ENCODE results near the gene KIAA1217. TPM values are rescaled to one million over a fixed set of nuclear protein-coding genes. Genes with fewer than 3 reads are reported as not detected.

The KIAA1217 gene
- polyA plus RNA-seq, 2 of the 4 experiments (the other 2 are of a cell fraction) = 1.5 to 2.7 TPM

DNA sequence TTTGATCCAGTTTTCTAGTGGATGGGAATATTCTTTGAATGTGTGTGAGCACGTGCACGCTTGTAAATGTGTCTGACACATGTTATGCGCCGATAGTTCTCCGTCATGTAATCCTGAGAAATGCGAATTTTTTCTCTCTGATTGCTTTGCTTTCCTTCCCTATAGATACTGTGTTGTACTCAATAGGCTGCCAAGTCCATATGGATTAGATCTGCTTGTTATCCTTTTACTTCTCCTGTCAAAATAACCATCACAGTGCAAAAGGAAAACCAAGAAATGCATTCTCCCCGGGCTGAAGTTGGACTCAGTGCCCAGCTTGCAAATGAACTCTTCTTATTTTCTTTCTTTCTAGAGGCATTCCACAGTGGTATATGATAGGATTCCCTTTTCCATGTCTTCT is 131.9 kb downstream of the KIAA1217 start:
- WGBS (ENCODE audit: missing lambda C conversion rate) = 56% methylated on average over 7 of the region's 7 CpGs
- Histone ChIP-seq H3K9me3 (no peaks in the 10 kb centered on the region), H3K27ac (no peak overlapping the region), H3K4me1 (no peaks in the 10 kb centered on the region), H3K4me2 (no peak overlapping the region), H3K4me3 (no peak overlapping the region)
- ChIA-PET CTCF (no interaction called here), POLR2A (no interaction called here)
- DNase-seq (ENCODE audit: low read depth in 1 of 2, low spot score in 1 of 2) (no peak), FAIRE-seq (no peak), ATAC-seq (no peak)
- no peak for TF ChIP-seq EHF (CRISPR knock-in tag; IDR thresholded peaks at IDR 0.05)
- no peak for TF ChIP-seq HEYL (CRISPR knock-in tag; IDR thresholded peaks at IDR 0.05)
- no peak for TF ChIP-seq ZNF302 (CRISPR knock-in tag; IDR thresholded peaks at IDR 0.05)
- no peak for TF ChIP-seq CHD4 (IDR thresholded peaks at IDR 0.05; ENCODE audit: borderline replicate concordance)
- TF ChIP-seq HOXB13 (CRISPR knock-in tag; IDR thresholded peaks at IDR 0.05; ENCODE audit: low read depth) = no peak
- no peak for TF ChIP-seq POLR2AphosphoS2 (conservative IDR thresholded peaks at IDR 0.05; ENCODE audit: low read length)
- TF ChIP-seq REST (IDR thresholded peaks at IDR 0.05) = no peak
- no peak for TF ChIP-seq NPAS2 (CRISPR knock-in tag; IDR thresholded peaks at IDR 0.05; ENCODE audit: borderline replicate concordance)
- no peak for TF ChIP-seq SREBF2 (IDR thresholded peaks at IDR 0.05)

DNA sequence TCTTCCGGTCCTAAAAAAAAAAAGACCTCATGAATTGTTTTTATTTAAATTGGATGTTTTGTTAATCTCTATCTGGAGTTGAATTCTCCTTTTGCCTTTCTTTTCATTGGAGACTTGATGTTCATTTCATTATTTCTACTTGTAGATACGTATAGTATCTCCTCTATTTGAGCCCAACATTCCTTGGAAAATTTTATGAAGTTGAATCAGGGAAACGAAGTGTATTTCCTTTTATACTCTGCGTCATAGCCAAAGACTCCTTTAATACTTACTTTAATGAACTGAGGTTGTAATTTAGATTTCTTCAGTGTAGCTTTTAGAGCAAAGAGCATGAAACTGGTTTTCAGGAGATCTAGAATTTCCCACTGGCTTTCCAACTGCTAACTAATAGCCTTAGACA is 132.4 kb downstream of the KIAA1217 start:
- Histone ChIP-seq H3K4me1 (no peaks in the 10 kb centered on the region), H3K27ac (no peak overlapping the region), H3K4me3 (no peak overlapping the region), H3K9me3 (no peaks in the 10 kb centered on the region), H3K4me2 (no peak overlapping the region)
- ATAC-seq = no peak
- FAIRE-seq = no peak
- CTCF ChIA-PET = no interaction called here
- POLR2A ChIA-PET = no interaction called here
- no peak for DNase-seq (ENCODE audit: low read depth in 1 of 2, low spot score in 1 of 2)
- no peak for TF ChIP-seq MAFK (IDR thresholded peaks at IDR 0.05; ENCODE audit: partially characterized antibody)
- TF ChIP-seq, protein P1, sequence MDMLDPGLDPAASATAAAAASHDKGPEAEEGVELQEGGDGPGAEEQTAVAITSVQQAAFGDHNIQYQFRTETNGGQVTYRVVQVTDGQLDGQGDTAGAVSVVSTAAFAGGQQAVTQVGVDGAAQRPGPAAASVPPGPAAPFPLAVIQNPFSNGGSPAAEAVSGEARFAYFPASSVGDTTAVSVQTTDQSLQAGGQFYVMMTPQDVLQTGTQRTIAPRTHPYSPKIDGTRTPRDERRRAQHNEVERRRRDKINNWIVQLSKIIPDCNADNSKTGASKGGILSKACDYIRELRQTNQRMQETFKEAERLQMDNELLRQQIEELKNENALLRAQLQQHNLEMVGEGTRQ (IDR thresholded peaks at IDR 0.05) = no peak
- no peak for TF ChIP-seq FOXS1 (CRISPR knock-in tag; IDR thresholded peaks at IDR 0.05)
- TF ChIP-seq ZSCAN20 (CRISPR knock-in tag; IDR thresholded peaks at IDR 0.05) = no peak
- TF ChIP-seq HES2 (IDR thresholded peaks at IDR 0.05) = no peak
- TF ChIP-seq CBX2 (IDR thresholded peaks at IDR 0.05; ENCODE audit: borderline replicate concordance, low read depth) = no peak
- no peak for TF ChIP-seq HOXA7 (CRISPR knock-in tag; IDR thresholded peaks at IDR 0.05)
- no peak for TF ChIP-seq HDAC2 (IDR thresholded peaks at IDR 0.05)
- TF ChIP-seq MYC (IDR thresholded peaks at IDR 0.05; ENCODE audit: borderline replicate concordance, low read length) = no peak
- WGBS (ENCODE audit: missing lambda C conversion rate) = 50% methylated on average over 4 of the region's 4 CpGs

DNA sequence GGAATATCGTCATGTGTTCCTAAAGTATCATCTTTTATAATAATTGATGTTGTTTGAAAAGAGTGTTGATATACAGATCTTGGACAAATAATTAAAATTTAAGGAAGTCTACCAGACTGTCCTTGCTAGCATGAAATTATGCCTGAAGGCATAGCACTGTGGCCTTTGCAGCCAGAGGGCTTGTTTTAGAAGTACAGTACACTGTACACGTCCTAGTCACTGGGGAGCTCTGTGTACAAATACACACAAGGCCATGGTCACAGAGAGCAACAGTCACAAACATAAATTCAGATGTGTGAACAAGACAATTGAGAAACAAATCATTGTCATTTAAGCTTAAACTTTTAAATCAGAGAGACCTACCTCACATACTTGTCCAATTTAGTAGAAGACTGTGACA is 133.0 kb downstream of the KIAA1217 start:
- no peaks in the 10 kb centered on the region for H3K9me3 ChIP-seq
- no peaks in the 10 kb centered on the region for H3K4me1 ChIP-seq
- TF ChIP-seq TFCP2L1 (CRISPR knock-in tag; IDR thresholded peaks at IDR 0.05) (no peak), ZC3H11A (IDR thresholded peaks at IDR 0.05) (no peak), KDM1A (IDR thresholded peaks at IDR 0.05; ENCODE audit: low read depth) (no peak), EP300 (IDR thresholded peaks at IDR 0.05) (no peak), GATA3 (IDR thresholded peaks at IDR 0.05; ENCODE audit: borderline replicate concordance) (no peak), PHF8 (IDR thresholded peaks at IDR 0.05; ENCODE audit: borderline replicate concordance, low read depth) (no peak), HEYL (CRISPR knock-in tag; IDR thresholded peaks at IDR 0.05) (no peak), TP53 (CRISPR knock-in tag; IDR thresholded peaks at IDR 0.05) (no peak), MAFK (IDR thresholded peaks at IDR 0.05; ENCODE audit: partially characterized antibody) (no peak), CHD4 (IDR thresholded peaks at IDR 0.05; ENCODE audit: borderline replicate concordance) (no peak), CHD2 (IDR thresholded peaks at IDR 0.05; ENCODE audit: low read length, partially characterized antibody) (no peak), HDAC2 (IDR thresholded peaks at IDR 0.05) (no peak)
- TF ChIP-seq, protein P2, sequence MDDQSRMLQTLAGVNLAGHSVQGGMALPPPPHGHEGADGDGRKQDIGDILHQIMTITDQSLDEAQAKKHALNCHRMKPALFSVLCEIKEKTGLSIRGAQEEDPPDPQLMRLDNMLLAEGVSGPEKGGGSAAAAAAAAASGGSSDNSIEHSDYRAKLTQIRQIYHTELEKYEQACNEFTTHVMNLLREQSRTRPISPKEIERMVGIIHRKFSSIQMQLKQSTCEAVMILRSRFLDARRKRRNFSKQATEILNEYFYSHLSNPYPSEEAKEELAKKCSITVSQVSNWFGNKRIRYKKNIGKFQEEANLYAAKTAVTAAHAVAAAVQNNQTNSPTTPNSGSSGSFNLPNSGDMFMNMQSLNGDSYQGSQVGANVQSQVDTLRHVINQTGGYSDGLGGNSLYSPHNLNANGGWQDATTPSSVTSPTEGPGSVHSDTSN (IDR thresholded peaks at IDR 0.05) = no peak
- no peak overlapping the region for H3K4me3 ChIP-seq
- POLR2A ChIA-PET = no interaction called here
- FAIRE-seq (no peak), DNase-seq (ENCODE audit: low read depth in 1 of 2, low spot score in 1 of 2) (no peak), ATAC-seq (no peak)
- CTCF ChIA-PET = interaction anchor here (0.6 kb wide), 1 partner anchor 224 kb away, joined by 4 read pairs; no protein-coding TSS in a partner anchor
- H3K27ac ChIP-seq = no peak overlapping the region
- H3K4me2 ChIP-seq = no peak overlapping the region
- WGBS (ENCODE audit: missing lambda C conversion rate) = 9% methylated on average over 2 of the region's 2 CpGs
